Vagina (tissue), 2 donors: ENCODE measurements around the gene TMEM164. TPM values are rescaled to one million over a fixed set of nuclear protein-coding genes. Genes with fewer than 3 reads are reported as not detected.

Source experiments
- DNase-seq, 2 donors: peaks; one replicate each; pipeline ENCODE4 v3.0.0-alpha.2; 2017; ENCODE audit errors: extremely low spot score in 2 of 2
- H3K27ac ChIP-seq: fragments of 200-600 bp; sonication (generic); one replicate; pipeline ENCODE4 v1.5.1; 2019
- H3K27me3 ChIP-seq: fragments of 200-600 bp; sonication (generic); one replicate; pipeline ENCODE4 v1.5.1; 2019
- H3K36me3 ChIP-seq, 2 donors: fragments of 200-600 bp; sonication (generic); one replicate each; pipeline ENCODE4 v1.5.1; 2017 to 2019
- H3K4me1 ChIP-seq: fragments of 200-600 bp; sonication (generic); one replicate; pipeline ENCODE4 v1.5.1; 2019
- H3K4me3 ChIP-seq, 2 donors: fragments of 200-600 bp; sonication (generic); 1 replicate in 1 of 2; 2 replicates in 1 of 2; pipeline ENCODE4 v1.5.1; 2016 to 2019
- H3K9me3 ChIP-seq: fragments of 200-600 bp; sonication (generic); one replicate; pipeline ENCODE4 v1.5.1; 2019
- POLR2A ChIP-seq, 2 donors: fragments of 450-650 bp; IDR thresholded peaks; one replicate each; pipeline ENCODE4 v1.6.1; 2017; ENCODE audit warnings: antibody characterized with exemption in 2 of 2, mild to moderate bottlenecking in 2 of 2, moderate library complexity in 2 of 2
- POLR2AphosphoS5 ChIP-seq, 2 donors: sonication (generic); formaldehyde crosslinking; IDR thresholded peaks; one replicate each; pipeline ENCODE4 v1.9.0; 2017; ENCODE audit warnings: antibody characterized with exemption in 2 of 2, mild to moderate bottlenecking in 2 of 2, low read depth in 1 of 2; ENCODE audit not compliant: insufficient read depth in 1 of 2
- intact Hi-C: fragments of 100-400 bp; cut with DNase I; formaldehyde crosslinking; loops from one replicate; pipeline ENCODE4 v1.15.1; 2023
- total RNA-seq: library from RNA; depleted of rRNA; stranded (reverse); fragments of >200 nt; gene quantifications from one replicate; pipeline ENCODE4 v1.2.3, GENCODE V29; 2016
- TF ChIP-seq, protein P1 (sequence below), 3 experiments: fragments of 450-650 bp in 2 of 3; fragments of 200-600 bp in 1 of 3; sonication (generic) in 1 of 3; IDR thresholded peaks; one replicate each; pipeline ENCODE4 v1.5.1; 2017 to 2019; ENCODE audit warnings: antibody characterized with exemption in 3 of 3, mild to moderate bottlenecking in 2 of 3, moderate library complexity in 2 of 3

Gene TMEM164
- total RNA-seq, 1 donor from 2014 or later, result 10.8 TPM

DNA sequence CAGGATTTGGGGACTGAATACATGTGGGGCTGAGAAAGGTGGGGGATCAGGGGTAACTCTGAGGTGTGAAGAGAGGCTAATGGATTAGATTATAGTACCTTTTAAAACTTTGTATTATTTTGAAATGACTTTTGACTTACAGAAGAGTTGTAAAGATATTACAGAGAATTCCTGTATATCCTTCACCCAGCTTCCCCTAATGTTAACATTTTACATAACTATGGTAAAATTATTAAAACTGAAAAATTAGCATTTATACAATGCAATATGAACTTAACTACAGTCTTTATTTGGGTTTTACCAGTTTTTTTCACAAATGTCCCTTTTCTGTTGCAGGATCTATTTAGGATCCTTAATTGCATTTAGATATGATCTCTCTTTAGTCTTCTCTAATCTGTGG, 57.4 kb downstream of the TMEM164 start:
- DNase-seq, result no peak
- Histone ChIP-seq H3K27ac (no peak overlapping the region), H3K27me3 (no peaks in the 10 kb centered on the region), H3K9me3 (no peaks in the 10 kb centered on the region), H3K36me3 (no peaks in the 10 kb centered on the region), H3K4me3 (no peak overlapping the region), H3K4me1 (no peaks in the 10 kb centered on the region)
- intact Hi-C loops, result no loop called here
- TF ChIP-seq, protein P1, sequence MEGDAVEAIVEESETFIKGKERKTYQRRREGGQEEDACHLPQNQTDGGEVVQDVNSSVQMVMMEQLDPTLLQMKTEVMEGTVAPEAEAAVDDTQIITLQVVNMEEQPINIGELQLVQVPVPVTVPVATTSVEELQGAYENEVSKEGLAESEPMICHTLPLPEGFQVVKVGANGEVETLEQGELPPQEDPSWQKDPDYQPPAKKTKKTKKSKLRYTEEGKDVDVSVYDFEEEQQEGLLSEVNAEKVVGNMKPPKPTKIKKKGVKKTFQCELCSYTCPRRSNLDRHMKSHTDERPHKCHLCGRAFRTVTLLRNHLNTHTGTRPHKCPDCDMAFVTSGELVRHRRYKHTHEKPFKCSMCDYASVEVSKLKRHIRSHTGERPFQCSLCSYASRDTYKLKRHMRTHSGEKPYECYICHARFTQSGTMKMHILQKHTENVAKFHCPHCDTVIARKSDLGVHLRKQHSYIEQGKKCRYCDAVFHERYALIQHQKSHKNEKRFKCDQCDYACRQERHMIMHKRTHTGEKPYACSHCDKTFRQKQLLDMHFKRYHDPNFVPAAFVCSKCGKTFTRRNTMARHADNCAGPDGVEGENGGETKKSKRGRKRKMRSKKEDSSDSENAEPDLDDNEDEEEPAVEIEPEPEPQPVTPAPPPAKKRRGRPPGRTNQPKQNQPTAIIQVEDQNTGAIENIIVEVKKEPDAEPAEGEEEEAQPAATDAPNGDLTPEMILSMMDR (IDR thresholded peaks at IDR 0.05), result no peak
- TF ChIP-seq POLR2A (IDR thresholded peaks at IDR 0.05), result no peak
- TF ChIP-seq POLR2AphosphoS5 (IDR thresholded peaks at IDR 0.05; ENCODE audit: insufficient read depth in 1 of 2, low read depth in 1 of 2), result no peak

DNA sequence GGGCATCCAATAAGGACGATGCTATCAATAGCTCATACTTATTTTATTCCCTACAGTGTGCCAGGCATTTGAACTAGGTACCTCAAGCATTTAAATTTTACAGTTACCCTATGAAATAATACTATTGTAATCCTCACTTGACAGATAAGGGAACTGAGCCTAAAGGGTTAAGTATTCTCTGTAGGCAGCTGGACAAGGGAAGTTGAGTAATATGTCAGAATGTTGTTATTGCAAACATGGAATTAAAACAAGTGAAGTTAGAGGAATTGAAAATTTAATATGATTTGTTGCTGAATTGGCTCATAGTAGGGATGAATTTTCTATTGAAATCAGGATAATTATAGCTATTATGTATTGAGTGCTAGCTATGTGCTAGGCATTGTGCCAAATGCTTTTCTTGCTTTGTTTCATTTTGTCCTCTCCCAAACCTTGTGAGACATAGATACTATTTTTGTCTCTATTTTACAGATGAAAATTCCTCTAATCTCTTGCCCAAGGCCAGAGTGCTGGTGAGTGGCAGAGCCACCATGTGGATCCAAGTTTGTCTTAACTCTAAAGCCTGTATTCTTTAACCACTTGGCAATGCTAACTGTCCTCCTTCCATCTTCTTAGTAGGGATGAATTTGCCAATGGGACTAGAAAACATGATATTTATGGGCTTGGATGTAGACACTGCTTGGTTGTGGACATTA, 58.1 kb downstream of the TMEM164 start:
- DNase-seq, result no peak
- Histone ChIP-seq H3K27me3 (no peaks in the 10 kb centered on the region), H3K9me3 (no peaks in the 10 kb centered on the region), H3K27ac (no peak overlapping the region), H3K36me3 (no peaks in the 10 kb centered on the region), H3K4me1 (no peaks in the 10 kb centered on the region), H3K4me3 (no peak overlapping the region)
- intact Hi-C loops, result no loop called here
- TF ChIP-seq, protein P1 (IDR thresholded peaks at IDR 0.05), result no peak
- no peak for TF ChIP-seq POLR2AphosphoS5 (IDR thresholded peaks at IDR 0.05; ENCODE audit: insufficient read depth in 1 of 2, low read depth in 1 of 2)
- TF ChIP-seq POLR2A (IDR thresholded peaks at IDR 0.05), result no peak

- Histone ChIP-seq H3K27ac (no peak overlapping the region), H3K27me3 (no peaks in the 10 kb centered on the region), H3K9me3 (no peaks in the 10 kb centered on the region), H3K4me3 (no peak overlapping the region), H3K4me1 (no peaks in the 10 kb centered on the region), H3K36me3 (no peaks in the 10 kb centered on the region)
- no peak for DNase-seq
- intact Hi-C loops, result no loop called here
- TF ChIP-seq POLR2A (IDR thresholded peaks at IDR 0.05), result no peak
- TF ChIP-seq POLR2AphosphoS5 (IDR thresholded peaks at IDR 0.05; ENCODE audit: insufficient read depth in 1 of 2, low read depth in 1 of 2), result no peak
- TF ChIP-seq, protein P1 (IDR thresholded peaks at IDR 0.05), result no peak
Observed at GRCh38 chrX:110062919-110063318, 60.0 kb downstream of the TMEM164 start.

DNA sequence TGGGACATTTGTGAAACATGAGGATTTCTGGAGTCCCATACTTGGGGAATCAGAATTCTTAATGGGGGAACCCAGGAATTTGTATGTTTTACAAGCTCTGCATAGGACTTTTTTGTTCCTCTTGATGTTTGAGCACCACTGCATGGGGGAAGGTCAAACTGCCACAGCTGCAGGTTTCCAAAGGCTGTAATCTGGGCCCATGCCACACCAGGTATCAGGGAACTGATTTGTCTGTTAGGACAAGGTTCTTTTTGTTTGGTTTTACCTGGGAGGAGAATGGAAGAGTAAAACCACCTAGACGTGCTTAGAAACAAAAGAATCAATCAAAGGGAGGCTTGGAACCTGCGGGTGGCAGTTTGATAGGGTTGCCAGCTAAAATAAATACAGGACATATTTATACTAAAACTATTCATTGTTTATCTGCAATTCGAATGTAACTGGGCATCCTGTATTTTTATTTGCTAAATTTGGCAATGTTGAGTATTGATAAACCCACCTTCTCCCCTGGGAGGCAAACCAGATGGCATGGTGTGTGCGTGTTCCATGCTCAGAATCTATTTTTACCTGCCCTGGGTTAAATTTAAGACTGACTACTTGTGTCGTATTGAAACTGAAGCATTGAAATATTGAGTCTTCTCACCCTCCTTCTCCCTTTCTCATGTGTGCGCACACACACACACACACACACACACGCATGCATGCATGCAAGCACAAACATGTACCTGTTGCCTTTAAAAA, 63.7 kb downstream of the TMEM164 start:
- no peak overlapping the region for H3K27ac ChIP-seq
- intact Hi-C loops, result no loop called here
- H3K9me3 ChIP-seq, result no peaks in the 10 kb centered on the region
- H3K27me3 ChIP-seq, result no peaks in the 10 kb centered on the region
- H3K4me3 ChIP-seq, result no peak overlapping the region
- DNase-seq, result no peak
- H3K4me1 ChIP-seq, result no peaks in the 10 kb centered on the region
- TF ChIP-seq, protein P1 (IDR thresholded peaks at IDR 0.05), result no peak
- TF ChIP-seq POLR2A (IDR thresholded peaks at IDR 0.05), result no peak
- no peaks in the 10 kb centered on the region for H3K36me3 ChIP-seq

- no peak for TF ChIP-seq POLR2A (IDR thresholded peaks at IDR 0.05)
- TF ChIP-seq, protein P1 (IDR thresholded peaks at IDR 0.05), result no peak
- TF ChIP-seq POLR2AphosphoS5 (IDR thresholded peaks at IDR 0.05; ENCODE audit: insufficient read depth in 1 of 2, low read depth in 1 of 2), result no peak
- Histone ChIP-seq H3K27me3 (no peaks in the 10 kb centered on the region), H3K4me1 (no peaks in the 10 kb centered on the region), H3K27ac (no peak overlapping the region), H3K36me3 (no peaks in the 10 kb centered on the region), H3K4me3 (no peak overlapping the region), H3K9me3 (peaks cover 4% of the 10 kb centered on the region)
- intact Hi-C loops, result no loop called here
- no peak for DNase-seq
Observed at GRCh38 chrX:110070970-110071369, 68.1 kb downstream of the TMEM164 start.
